Keratinocyte (primary cell): ENCODE data around the gene CLIC3. TPM values are rescaled to one million over a fixed set of nuclear protein-coding genes. Genes with fewer than 3 reads are reported as not detected.
A peak's percentile ranks its signal among the peaks of the same experiment; 100 is the strongest.

Experiments used
- DNase-seq: peaks from one replicate; pipeline ENCODE4 v3.0.0-alpha.2; 2011; ENCODE audit warnings: low read depth, missing footprints, low spot score
- FAIRE-seq: peaks from 2 replicates; lab custom pipeline; 2011; peaks lifted over from hg19 to GRCh38; lab: Jason Lieb, UNC
- H2AFZ ChIP-seq: 2 replicates; pipeline ENCODE4 v1.6.0; 2012; ENCODE audit warnings: low read length, control low read depth, inconsistent platforms; ENCODE audit not compliant: control insufficient read depth
- H3K27ac ChIP-seq: 2 replicates; pipeline ENCODE4 v1.5.1; 2011; ENCODE audit warnings: low read length; ENCODE audit not compliant: control insufficient read depth, insufficient read depth
- H3K27me3 ChIP-seq: 3 replicates; pipeline ENCODE4 v1.6.0; 2011; ENCODE audit warnings: low read length; ENCODE audit not compliant: control insufficient read depth, insufficient read depth; ENCODE audit errors: extremely low read depth
- H3K36me3 ChIP-seq, 2 experiments: 2 replicates in 1 of 2; 3 replicates in 1 of 2; pipeline ENCODE4 v1.5.1; 2011; ENCODE audit warnings: low read length in 2 of 2, mild to moderate bottlenecking in 1 of 2; ENCODE audit not compliant: control insufficient read depth in 2 of 2, insufficient read depth in 2 of 2; ENCODE audit errors: extremely low read depth in 1 of 2
- H3K4me1 ChIP-seq: 3 replicates; pipeline ENCODE4 v1.5.1; 2011; ENCODE audit warnings: low read length; ENCODE audit not compliant: control insufficient read depth, insufficient read depth; ENCODE audit errors: extremely low read depth
- H3K4me2 ChIP-seq: 3 replicates; pipeline ENCODE4 v1.6.0; 2011; ENCODE audit warnings: low read depth, low read length; ENCODE audit not compliant: control insufficient read depth, insufficient read depth; ENCODE audit errors: extremely low read depth
- H3K4me3 ChIP-seq, 3 experiments: fragments of 200-600 bp in 1 of 3; sonication (generic) in 1 of 3; 2 replicates in 2 of 3; 3 replicates in 1 of 3; pipeline ENCODE4 v1.5.1; 2011 to 2016; ENCODE audit warnings: low read length in 3 of 3, mild to moderate bottlenecking in 3 of 3, control low read depth in 2 of 3, inconsistent platforms in 1 of 3, low read depth in 1 of 3, mixed read lengths in 1 of 3, mixed run types in 1 of 3, moderate library complexity in 1 of 3; ENCODE audit not compliant: control insufficient read depth in 2 of 3, insufficient read depth in 2 of 3; ENCODE audit errors: extremely low read depth in 1 of 3
- H3K79me2 ChIP-seq: 2 replicates; pipeline ENCODE4 v1.6.0; 2012; ENCODE audit warnings: low read length; ENCODE audit not compliant: control insufficient read depth, insufficient read depth
- H3K9ac ChIP-seq: 3 replicates; pipeline ENCODE4 v1.6.0; 2011; ENCODE audit warnings: low read length; ENCODE audit not compliant: control insufficient read depth, insufficient read depth; ENCODE audit errors: extremely low read depth
- H3K9me1 ChIP-seq: 3 replicates; pipeline ENCODE4 v1.6.0; 2011; ENCODE audit warnings: low read length; ENCODE audit not compliant: control insufficient read depth, insufficient read depth; ENCODE audit errors: extremely low read depth
- H3K9me3 ChIP-seq: 2 replicates; pipeline ENCODE4 v1.5.1; 2012; ENCODE audit warnings: low read depth, low read length; ENCODE audit not compliant: control insufficient read depth
- H4K20me1 ChIP-seq: 3 replicates; pipeline ENCODE4 v1.6.0; 2011; ENCODE audit warnings: low read length; ENCODE audit not compliant: control insufficient read depth, insufficient read depth; ENCODE audit errors: extremely low read depth
- CTCF ChIP-seq, 3 experiments: IDR thresholded peaks in 1 of 3; conservative IDR thresholded peaks in 1 of 3; optimal IDR thresholded peaks in 1 of 3; 2 replicates in 2 of 3; 3 replicates in 1 of 3; pipeline versions ENCODE3 to v1.5.1; 2011; ENCODE audit warnings: low read length in 3 of 3, mild to moderate bottlenecking in 3 of 3, moderate library complexity in 2 of 3, control low read depth in 1 of 3, inconsistent platforms in 1 of 3; ENCODE audit not compliant: insufficient read depth in 2 of 3; ENCODE audit errors: extremely low read depth in 1 of 3
- EZH2 ChIP-seq: IDR thresholded peaks from one replicate; pipeline ENCODE4 v1.6.1; 2012; ENCODE audit warnings: inconsistent platforms, mild to moderate bottlenecking, low read length, moderate library complexity
- dilution Hi-C: fragments of 300-500 bp; cut with MboI; formaldehyde crosslinking; loops from one replicate; pipeline ENCODE4 v1.7.0; 2020; ENCODE audit warnings: low sequenced_read_pairs; ENCODE audit not compliant: extremely low pct_ligation_motif_present
- polyA plus RNA-seq, 5 experiments: library from polyadenylated mRNA; depleted of rRNA in 3 of 5; stranded (reverse) in 3 of 5; stranded (forward) in 1 of 5; unstranded in 1 of 5; fragments of >200 nt; gene quantifications; 1 replicate in 1 of 5; 2 replicates in 3 of 5; 3 replicates in 1 of 5; pipeline versions ENCODE4 v1.2.1 to v1.2.3, GENCODE V29; 2011 to 2012; ENCODE audit warnings: missing spikeins in 2 of 5, low read depth in 1 of 5, low replicate concordance in 1 of 5

CLIC3 gene
- polyA plus RNA-seq, 1 donor (not counting 4 experiments of a cell fraction or from before 2014, with no cell fraction given): 5.5 TPM

- no peak overlapping the region for H3K9ac ChIP-seq
- H3K36me3 ChIP-seq: no peaks in the 10 kb centered on the region
- TF ChIP-seq CTCF (optimal IDR thresholded peaks at IDR 0.05 in 1 of 3, IDR thresholded peaks at IDR 0.05 in 1 of 3, conservative IDR thresholded peaks at IDR 0.05 in 1 of 3; ENCODE audit: extremely low read depth in 1 of 3, insufficient read depth in 2 of 3, low read length in 3 of 3): no peak
- dilution Hi-C loops: no loop called here
- no peaks in the 10 kb centered on the region for H3K79me2 ChIP-seq
- H4K20me1 ChIP-seq: no peaks in the 10 kb centered on the region
- H2AFZ ChIP-seq: peak overlapping the region; percentile 26
- no peaks in the 10 kb centered on the region for H3K27me3 ChIP-seq
- no peak overlapping the region for H3K27ac ChIP-seq
- no peak for FAIRE-seq
- H3K4me3 ChIP-seq: peak overlapping the region in 2 of 3 experiments; percentile 34 to 38
- H3K4me1 ChIP-seq: peaks cover 8% of the 10 kb centered on the region
- H3K9me1 ChIP-seq: no peaks in the 10 kb centered on the region
- no peaks in the 10 kb centered on the region for H3K9me3 ChIP-seq
- DNase-seq: no peak
- H3K4me2 ChIP-seq: peak overlapping the region; percentile 74
Observed at GRCh38 chr9:136978073-136978864, 18.1 kb downstream of the CLIC3 start.

GRCh38 chr9:136977649-136978072, 18.7 kb downstream of the CLIC3 start:
- DNase-seq (no peak), FAIRE-seq (no peak)
- no peak overlapping the region for H3K9ac ChIP-seq
- H3K36me3 ChIP-seq: no peaks in the 10 kb centered on the region
- no peaks in the 10 kb centered on the region for H3K9me1 ChIP-seq
- H3K4me1 ChIP-seq: peaks cover 8% of the 10 kb centered on the region
- TF ChIP-seq EZH2: no peak
- H3K27ac ChIP-seq: no peak overlapping the region
- peak overlapping the region; percentile 74 for H3K4me2 ChIP-seq
- no peak overlapping the region for H2AFZ ChIP-seq
- H3K9me3 ChIP-seq: no peaks in the 10 kb centered on the region
- H3K79me2 ChIP-seq: no peaks in the 10 kb centered on the region
- H4K20me1 ChIP-seq: no peaks in the 10 kb centered on the region
- dilution Hi-C loops: no loop called here
- H3K27me3 ChIP-seq: no peaks in the 10 kb centered on the region
- peak overlapping the region in 1 of 3 experiments; percentile 34 for H3K4me3 ChIP-seq
